NCI-H1105 treated with DMSO at 0.1 percent for 48 hours (cell line): Measurements from ENCODE around the gene ZBTB43.
"Not testable (repeated sequence)": the region's sequence is repeated elsewhere in the genome, so short reads cannot be mapped to it uniquely, and the experiment has no call there.

Experiments
- DNase-seq: peaks from one replicate; lab custom pipeline; 2025; lab: John Stamatoyannopoulos, UW

The ZBTB43 gene

DNA sequence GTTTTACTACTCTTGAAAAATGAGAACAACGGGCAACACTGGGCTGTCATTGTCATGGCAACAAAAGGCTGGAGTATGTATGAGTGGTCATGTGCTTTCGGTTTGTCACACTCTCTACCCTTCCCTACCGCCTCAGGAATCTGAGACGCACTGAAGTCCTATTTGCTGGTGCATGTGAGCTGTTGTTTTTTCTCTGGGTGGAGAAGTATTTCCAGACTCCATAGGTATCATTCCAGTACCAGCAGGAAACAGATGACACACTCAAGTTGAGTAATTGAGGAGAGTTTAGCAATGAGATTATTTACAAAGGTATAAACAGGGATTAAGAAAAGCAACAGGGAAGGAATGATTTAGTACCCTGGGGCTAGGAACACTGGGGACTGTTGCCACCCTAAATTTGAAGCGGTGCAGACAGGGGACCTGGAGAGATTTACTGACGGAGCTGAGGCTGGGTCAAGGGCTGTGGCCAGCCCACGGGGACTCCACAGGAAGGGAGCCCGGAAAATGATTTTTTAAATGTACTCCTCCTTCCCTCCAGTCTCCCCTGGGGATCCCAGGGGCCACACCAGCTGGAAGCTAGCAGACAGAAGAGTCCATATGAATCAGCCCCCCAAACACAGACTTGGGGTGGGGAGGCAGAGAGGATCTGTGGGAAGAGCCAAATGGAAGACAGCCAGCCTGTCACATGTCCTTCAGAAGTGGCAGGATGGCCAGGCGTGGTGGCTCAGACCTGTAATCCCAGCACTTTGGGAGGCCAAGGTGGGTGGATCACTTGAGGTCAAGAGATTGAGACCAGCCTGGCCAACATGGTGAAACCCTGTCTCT is 13.2 kb upstream of the ZBTB43 start:
- DNase-seq: no peak

DNA sequence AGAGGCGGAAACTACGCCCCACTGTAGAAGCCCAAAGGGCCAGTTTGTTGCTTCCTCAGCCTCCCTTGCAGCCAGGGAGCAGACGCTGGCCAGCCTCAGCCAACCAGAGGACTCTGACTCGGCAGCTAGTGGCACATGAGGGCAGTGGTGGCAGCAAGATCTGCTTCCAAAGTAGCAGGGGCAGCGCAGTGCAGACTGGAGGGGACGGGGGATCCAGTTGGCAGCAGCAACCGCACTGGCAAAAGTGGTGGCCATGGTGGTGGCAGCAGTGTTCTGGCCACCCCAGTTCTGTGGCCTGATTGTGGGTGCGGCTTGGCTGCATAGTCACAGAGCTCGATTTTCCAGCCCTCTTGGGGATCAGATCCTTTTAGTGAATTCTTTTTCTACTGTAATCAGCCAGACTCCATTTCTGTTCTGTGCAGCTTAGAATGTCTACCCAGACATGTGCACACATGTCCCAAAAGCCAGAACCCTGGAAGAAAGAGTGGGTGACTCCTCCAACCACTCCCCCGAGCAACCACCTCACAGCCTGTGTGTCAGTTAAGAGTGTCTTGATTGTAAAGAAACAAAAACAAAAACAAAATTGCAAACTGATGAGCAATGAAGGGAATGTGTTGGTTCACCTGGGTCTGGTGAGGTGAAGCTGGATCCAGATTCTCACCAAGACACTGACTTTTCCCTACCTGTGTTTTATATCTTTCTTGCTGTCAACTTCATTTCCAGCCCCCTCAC is 11.0 kb upstream of the ZBTB43 start:
- DNase-seq: no peak

DNA sequence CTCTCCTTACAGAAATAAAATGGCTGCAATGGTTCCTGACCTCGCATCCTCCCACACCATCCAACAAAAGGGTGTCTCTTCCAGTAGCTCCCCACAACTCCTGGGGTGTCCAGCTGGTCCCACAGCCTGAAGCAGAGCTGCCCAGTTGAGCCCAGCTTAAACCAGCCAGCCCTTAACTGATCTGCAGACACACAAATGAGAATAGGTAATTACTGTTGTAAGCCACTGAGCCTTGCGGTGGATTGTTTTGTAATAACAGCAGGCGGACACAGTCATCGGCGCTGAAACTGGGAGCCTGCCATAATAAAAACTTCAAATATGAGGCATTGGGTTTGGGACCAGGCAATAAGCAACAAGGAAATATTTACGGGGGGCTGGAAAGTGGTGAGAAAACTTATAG is 10.4 kb upstream of the ZBTB43 start:
- DNase-seq: no peak

DNA sequence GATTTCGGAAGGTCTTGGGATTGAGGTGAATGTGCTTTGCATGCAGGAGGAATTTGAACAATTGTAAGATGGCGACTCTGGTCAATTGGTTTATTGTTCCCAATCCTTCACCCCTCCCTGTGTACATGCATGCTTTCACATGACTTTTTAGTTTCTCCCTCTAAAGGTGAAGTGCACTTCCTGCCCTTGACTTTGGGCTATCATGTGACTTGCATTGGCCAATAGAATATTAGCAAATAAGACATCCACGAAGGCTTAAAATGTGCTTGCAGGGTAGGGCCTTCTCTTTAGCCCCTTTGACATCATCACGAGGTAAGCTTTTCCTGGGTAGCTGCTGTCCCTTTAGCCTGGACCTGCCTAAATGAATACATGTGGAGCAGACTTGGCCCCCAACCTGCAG is 8.1 kb upstream of the ZBTB43 start:
- DNase-seq: no peak

DNA sequence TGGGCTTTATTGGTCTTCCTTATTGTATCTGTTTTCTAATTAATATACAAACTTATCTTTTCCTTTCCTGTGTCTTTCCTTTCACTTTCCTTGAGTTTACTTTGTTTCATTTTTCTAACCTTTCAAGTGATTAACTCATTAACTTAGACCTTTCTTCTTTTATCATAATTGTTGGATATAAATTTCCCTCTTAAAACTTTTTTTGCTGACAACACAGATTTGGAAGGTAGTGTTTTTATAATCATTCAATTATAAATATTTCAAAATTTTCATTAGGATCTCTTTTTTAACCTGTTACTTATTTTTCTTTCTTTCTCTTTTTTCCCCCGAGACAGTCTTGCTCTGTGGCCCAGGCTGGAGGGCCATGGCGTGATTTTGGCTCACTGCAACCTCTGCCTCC is 6.9 kb upstream of the ZBTB43 start:
- DNase-seq: no peak

DNA sequence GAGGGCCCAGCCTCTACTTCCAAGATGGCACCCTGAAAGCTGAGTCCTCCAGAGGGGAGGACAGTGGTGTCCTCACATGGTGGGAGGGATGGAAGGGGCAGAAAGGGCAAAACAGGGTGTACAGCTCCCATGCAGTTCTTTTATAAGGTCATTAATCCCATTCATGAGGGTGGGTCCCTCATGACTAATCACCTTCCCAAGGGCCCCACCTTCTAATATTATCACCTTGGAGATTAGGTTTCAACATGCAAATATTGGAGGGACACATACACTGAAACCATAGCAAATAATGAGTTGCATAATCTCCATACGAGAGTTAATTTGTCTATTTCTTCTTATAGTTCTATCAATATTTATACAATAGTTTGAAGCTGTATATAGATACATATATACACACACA is 5.8 kb upstream of the ZBTB43 start:
- no peak for DNase-seq

DNA sequence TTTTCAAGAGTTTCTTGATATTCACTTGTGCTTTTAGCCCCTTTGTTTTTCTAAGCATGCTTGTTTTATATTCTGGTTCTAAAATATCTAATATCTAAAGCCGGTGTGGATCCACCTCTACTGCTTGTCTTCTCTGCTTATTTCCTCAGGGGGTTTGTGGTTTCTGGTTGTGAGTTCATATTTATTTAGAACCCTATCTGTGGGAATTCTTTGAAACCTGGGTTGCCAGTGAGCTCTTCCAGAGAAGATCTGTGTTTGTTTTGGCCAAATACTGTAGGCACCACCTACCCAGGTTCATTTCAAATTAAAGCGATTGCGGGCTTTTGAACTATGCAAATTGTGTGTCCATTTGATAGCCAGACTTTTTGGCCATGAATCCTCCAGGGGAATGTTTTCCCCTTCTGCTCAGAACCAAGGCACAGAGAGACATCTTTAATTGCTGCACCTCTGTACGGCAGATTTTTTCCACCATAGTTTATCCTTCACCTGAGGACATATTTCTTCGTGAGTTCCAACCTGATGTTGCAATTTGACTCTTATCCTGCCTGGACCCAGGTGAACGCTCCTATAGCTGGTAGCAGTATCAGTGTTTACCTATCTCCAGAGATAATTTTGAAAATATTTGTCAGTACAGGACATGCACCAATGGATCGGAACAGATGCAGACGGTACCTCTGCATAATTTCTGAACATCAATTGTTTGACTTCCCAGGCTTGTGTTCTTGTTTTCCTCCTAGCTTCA is 2.4 kb upstream of the ZBTB43 start:
- DNase-seq: no peak

DNA sequence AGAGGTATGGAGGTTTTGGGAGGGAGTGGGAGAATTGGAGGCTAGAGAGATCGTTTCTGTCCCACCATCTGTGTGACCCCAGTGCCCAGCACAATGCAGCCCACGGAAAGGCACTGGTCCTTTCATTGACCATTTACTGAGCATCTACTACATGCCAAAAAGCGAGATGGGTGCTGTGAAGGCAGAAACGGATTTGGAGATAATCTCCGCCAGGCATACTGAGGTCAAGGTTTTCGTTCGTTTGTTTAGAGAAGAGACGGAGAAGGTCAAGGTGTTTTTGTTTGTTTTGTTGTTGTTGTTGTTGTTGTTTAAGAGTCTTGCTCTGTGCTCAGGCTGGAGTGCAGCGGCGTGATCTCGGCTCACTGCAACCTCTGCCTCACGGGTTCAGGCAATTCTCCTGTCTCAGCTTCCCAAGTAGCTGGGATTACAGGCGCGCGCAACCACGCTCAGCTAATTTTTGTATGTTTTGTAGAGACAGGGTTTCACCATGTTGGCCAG is 593 bp upstream of the ZBTB43 start:
- DNase-seq: no peak

DNA sequence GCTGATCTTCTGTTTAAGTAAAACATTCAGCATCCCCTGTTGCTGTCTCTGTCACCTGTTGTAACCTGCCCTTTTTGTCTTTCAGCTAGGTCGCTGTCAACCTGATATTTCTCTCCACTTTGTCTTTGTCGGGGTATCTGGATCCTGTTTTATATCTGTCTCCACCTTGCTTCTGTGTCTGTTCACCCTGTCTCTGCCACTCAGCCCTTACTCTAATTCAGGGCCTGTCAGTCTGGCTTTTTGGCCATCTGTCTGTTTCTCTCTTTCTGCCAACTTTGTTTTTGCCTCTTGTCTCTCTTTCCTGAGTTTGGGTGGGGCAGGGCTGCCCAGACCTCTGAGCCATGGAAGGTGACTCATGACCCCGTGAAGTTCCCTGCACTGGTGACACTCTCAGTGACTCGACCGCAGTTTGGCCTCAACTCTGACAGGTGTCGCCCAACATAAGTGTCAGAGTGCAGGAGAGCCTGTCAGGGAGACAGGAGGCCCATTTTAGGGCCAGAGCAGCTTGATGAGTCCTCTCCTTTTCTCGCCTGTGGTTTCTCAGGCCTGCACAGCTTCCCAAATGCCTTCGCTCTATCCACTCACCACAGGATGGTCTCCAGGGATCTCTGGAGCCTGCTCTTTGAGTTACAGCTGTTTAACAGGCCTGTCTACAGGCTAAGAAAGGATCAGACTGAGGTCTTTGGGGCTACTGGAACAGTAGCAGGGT is 868 bp downstream of the ZBTB43 start:
- DNase-seq: peak; percentile 1

DNA sequence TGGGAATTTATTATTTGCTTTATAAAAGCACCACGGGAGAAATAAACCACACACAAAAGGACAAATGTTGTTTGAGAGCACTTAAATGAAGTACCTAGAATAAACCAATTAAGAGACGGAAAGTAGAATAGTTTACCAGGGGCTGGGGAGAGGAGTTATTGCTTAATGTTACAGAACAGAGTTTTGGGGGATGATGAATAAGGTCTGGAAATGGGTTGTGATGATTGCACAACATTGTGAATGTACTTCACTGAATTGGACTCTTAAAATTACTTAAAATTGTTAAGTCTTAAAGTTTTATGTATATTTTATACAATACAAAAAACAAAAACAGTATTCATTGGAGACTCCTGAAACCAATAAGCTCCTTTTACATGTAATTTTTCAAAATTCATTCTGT is 1.5 kb downstream of the ZBTB43 start:
- DNase-seq: no peak

DNA sequence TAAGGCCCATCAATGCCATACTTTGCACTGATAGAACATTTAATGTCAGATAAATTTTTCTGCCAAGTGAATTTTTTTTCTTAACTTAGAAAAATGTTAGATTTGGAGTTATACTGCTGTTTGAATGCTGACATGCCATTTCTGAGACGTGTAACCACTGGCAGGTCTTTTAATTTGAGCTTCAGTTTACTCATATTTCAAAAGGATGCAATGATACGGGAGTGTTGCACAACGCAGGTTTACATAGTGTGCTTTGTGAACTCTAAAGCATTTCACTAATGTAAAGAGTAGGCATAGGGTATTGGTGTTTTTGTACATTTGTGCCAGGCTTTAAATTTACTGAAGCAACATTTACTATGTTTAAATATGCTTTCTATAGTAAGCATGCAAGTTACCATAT is 4.2 kb downstream of the ZBTB43 start:
- DNase-seq: no peak

DNA sequence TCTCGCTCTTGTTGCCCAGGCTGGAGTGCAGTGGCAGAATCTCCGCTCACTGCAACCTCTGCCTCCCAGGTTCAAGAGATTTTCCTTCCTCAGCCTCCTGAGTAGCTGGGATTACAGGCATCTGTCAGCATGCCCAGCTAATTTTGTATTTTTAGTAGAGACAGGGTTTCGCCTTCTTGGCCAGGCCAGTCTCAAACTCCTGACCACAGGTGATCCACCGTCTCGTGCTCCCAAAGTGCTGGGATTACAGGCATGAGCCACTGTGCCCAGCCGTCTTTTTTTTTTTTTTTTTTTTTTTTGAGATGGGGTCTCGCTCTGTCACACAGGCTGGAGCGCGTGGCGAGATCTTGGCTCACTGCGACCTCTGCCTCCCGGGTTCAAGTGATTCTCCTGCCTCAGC is 5.4 kb downstream of the ZBTB43 start:
- DNase-seq: not testable (repeated sequence)

DNA sequence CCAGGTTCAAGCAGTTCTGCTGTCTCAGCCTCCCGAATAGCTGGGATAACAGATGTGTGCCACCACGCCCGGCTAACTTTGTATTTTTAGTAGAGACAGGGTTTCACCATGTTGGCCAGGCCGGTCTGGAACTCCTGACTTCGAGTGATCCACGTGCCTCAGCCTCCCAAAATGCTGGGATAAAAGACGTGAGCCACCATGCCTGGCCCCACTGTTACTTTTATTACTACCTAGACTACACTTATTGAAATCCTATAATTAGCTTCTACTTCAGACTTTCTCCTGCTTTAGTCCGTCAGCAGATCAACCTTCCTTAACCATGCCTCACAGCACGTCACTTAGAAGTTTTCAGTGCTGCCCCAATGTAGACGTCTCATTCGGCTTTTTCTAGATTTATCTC is 8.2 kb downstream of the ZBTB43 start:
- no peak for DNase-seq

DNA sequence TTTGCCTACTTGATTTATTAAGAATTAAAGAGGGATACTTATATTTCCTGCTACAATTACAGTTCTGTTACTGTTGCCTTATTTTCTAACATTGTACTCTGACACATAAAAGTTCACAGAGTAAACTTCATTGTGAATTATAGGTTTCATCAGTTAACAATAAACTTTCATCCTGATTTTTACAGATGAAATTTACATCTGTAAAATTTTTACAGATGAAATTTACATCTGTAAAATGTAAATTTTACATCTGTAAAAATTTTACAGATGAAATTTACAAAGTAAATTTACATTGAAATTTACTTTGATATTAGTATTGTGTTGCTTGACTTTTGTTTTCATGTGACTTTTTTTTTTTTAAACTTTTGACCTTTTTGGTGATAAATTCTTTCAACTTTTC is 9.3 kb downstream of the ZBTB43 start:
- no peak for DNase-seq

DNA sequence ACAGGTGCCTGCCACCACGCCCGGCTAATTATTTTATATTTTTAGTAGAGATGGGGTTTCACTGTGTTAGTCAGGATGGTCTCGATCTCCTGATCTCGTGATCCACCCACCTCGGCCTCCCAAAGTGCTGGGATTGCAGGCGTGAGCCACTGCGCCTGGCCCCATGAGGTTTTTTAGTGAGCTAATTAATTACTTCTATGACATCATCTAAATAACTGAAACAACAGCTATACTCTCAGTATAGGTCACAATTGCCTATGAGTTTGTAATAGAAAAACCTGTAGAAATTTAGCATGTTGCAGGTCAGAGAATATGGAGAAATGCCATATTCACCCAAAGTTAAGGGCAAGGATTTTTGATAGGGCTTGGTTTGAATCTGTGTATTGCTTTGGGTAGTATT is 12.8 kb downstream of the ZBTB43 start:
- not testable (repeated sequence) for DNase-seq

DNA sequence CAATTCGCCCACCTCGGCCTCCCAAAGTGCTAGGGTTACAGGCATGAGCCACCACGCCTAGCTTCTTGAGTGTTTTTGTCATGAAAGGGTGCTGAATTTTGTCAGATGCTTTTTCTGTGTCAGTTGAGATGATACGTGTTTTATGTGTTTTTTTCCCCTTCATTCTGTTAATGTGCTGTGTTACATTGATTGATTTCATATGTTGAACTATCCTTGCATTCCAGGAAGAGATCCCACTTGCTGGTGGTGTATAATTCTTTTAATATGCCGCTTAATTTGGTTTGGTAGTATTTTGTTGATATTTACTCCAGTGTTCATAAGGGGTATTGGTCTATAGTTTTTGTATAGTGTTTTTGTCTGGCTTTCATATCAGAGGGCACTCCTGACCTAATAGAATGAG is 13.6 kb downstream of the ZBTB43 start:
- DNase-seq: no peak

DNA sequence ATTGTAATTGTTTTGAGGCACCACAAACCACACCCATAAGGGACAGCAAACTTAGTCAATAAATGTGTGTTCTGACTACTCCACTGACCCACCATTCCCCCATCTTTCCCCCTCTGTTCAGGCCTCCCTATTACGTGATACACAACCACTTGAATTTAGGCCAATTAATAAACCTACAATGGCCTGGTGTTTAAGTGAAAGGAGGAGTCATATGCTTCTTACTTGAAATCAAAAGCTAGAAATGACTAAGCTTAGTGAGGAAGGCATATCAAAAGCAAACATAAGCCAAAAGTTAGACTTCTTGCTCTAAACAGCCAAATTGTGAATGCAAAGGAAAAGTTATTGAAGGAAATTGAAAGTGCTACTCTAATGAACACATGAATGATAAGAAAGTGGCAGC is 14.6 kb downstream of the ZBTB43 start:
- DNase-seq: no peak

DNA sequence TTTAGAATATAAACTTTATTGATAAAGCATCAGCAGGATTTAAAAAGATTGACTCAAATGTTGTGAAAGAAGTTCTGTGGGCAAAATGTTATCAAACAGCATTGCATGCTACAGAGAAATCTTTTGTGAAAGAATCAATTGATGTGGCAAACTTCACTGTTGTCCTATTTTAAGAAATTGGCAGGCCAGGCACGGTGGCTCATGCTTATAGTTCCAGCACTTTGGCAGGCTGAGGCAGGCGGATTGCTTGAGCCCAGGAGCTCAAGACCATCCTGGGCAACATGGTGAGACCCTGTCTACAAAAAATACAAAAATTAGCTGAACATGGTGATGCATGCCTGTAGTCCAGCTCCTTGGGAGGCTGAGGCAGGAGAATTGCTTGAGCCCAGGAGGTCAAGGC is 17.4 kb downstream of the ZBTB43 start:
- no peak for DNase-seq

DNA sequence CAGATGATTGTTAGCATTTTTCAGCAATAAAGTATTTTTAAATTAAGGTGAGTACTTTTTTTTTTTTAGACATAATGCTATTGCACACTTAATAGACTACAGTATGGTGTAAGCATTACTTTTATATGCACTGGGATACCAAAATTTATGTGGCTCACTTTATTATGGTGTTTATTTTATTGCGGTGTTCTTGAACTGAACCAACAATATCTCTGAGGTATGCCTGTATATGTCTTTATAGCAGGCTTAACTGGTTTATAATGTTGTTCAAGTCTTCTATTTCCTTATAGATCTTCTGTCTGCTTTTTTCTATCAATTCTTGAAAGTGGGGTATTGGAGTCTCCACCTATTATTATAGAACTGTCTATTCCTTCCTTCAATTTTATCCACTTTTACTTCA is 18.0 kb downstream of the ZBTB43 start:
- DNase-seq: no peak

DNA sequence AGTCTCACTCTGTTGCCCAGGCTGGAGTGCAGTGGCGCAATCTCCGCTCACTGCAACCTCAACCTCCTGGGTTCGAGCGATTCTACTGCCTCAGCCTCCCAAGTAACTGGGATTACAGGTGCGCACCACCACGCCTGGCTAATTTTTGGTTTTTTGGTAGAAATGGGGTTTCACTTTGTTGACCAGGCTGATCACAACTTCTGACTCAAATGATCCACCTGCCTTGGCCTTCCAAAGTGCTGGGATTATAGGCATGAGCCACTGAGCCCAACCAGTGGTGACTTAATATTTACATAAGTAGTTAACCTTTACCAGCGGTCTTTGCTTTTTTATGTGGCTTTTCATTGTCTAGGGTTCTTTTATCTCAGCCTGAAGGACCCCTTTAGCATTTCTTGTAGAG is 19.2 kb downstream of the ZBTB43 start:
- DNase-seq: not testable (repeated sequence)

DNA sequence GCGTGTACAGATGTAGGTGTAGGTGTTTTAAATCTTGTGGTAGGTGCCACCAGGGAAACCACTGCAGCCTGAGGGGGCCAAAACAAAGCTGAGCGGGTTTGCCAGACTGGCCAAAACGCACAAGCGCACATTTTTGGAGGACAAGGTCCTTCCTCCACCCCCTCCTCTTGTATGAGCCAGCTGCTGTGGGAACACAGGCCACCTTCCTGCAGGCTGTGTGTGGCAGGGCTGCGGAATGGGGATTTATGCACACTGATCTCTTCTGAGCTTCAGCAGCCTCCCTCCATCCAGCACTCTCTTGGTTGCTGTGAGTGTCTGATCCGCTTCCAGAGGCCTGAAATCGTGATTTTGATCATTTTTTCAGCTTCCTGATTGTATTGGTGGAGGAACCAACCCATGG is 22.4 kb downstream of the ZBTB43 start:
- DNase-seq: no peak

DNA sequence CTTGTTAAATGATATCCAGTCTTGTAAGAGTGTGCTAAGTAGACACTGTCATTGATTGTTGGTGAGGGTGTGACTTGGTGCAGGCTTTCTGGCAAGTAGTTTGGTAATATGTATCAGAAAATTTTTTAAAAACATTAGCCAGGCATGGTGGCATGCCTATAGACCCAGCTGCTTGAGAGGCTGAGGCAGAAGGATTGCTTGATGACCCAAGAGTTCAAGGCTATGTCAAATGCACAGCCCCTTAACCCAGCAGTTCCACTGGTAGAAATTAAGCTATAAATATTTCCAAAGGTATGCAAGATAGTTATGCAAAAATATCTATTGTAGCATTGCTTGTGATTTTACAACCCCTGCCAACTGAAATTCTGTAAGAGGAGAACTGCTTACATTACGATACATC is 24.2 kb downstream of the ZBTB43 start:
- no peak for DNase-seq
